ENCODE data around the gene LAT. TPM values are rescaled to one million over a fixed set of nuclear protein-coding genes. Genes with fewer than 3 reads are reported as not detected.

Gene LAT
- total and polyA plus RNA-seq, 2 donors (not counting 3 experiments of a cell fraction or from before 2014, with no cell fraction given), result 4.5 to 5.9 TPM

GRCh38 chr16:28975158-28975599 is 9.7 kb upstream of the LAT start:
- BruUV-seq (replicated peaks), result no TSS peak
- ChIA-PET CTCF (no interaction called here), POLR2A (no interaction called here)
- Histone ChIP-seq H3K4me1 (ENCODE audit: control insufficient read depth, extremely low read depth, insufficient read depth, low read length) (peaks cover 7% of the 10 kb centered on the region), H3K36me3 (ENCODE audit: control insufficient read depth in 2 of 2, extremely low read depth in 1 of 2, insufficient read depth in 2 of 2, low read length in 2 of 2) (peaks cover 0 to 9% of the 10 kb centered on the region in 2 experiments), H3K4me2 (ENCODE audit: insufficient read depth, low read length) (peak overlapping the region; percentile 18), H3K9ac (replicated peaks; ENCODE audit: extremely low read depth, insufficient read depth, low read length) (peak overlapping the region; percentile 99), H3K79me2 (ENCODE audit: control insufficient read depth, insufficient read depth, low read length) (peaks cover 15% of the 10 kb centered on the region), H3K9me3 (replicated peaks; ENCODE audit: control insufficient read depth, insufficient read depth, low read length) (no peaks in the 10 kb centered on the region), H3K27ac (ENCODE audit: insufficient read depth, low read depth, low read length) (no peak overlapping the region), H2AFZ (ENCODE audit: low read depth, low read length) (peak overlapping the region; percentile 80), H4K20me1 (replicated peaks; ENCODE audit: control insufficient read depth, extremely low read depth, insufficient read depth, low read length) (no peaks in the 10 kb centered on the region), H3K27me3 (ENCODE audit: control insufficient read depth in 2 of 2, insufficient read depth in 2 of 2, low read length in 2 of 2) (no peaks in the 10 kb centered on the region), H3K9me1 (replicated peaks; ENCODE audit: control insufficient read depth, extremely low read depth, insufficient read depth, low read length) (no peaks in the 10 kb centered on the region), H3K4me3 (replicated peaks in 1 of 3; ENCODE audit: insufficient read depth in 1 of 3, low read depth in 1 of 3, low read length in 3 of 3) (peak overlapping the region; percentile 31 to 100 (median 84))
- DNase-seq (ENCODE audit: low read depth, low spot score) (no peak), FAIRE-seq (no peak)
- intact Hi-C loops (cut with micrococcal nuclease), result loop anchor here (2.0 kb wide), 1 partner anchor 24 kb away; the partner anchor contains the start of gene NFATC2IP
- dilution Hi-C loops (cut with MboI; ENCODE audit: extremely low pct_ligation_motif_present, low sequenced_read_pairs), result no loop called here
- TF ChIP-seq MYC (IDR thresholded peaks at IDR 0.05; ENCODE audit: low read depth, low read length) (no peak), FOS (IDR thresholded peaks at IDR 0.05; ENCODE audit: borderline replicate concordance, insufficient read depth, low read length) (no peak), POLR2AphosphoS5 (IDR thresholded peaks at IDR 0.05; ENCODE audit: insufficient read depth, low read depth, low read length) (no peak), GATA2 (IDR thresholded peaks at IDR 0.05; ENCODE audit: insufficient read depth, insufficient read length, low read depth, low read length) (no peak), JUN (IDR thresholded peaks at IDR 0.05; ENCODE audit: borderline replicate concordance, insufficient read depth, insufficient read length, low read depth) (no peak), CTCF (IDR thresholded peaks at IDR 0.05; ENCODE audit: extremely low read depth in 1 of 2, insufficient read depth in 1 of 2, low read depth in 1 of 2, low read length in 2 of 2) (no peak), POLR2A (IDR thresholded peaks at IDR 0.05; ENCODE audit: low read depth, low read length) (no peak), EZH2 (IDR thresholded peaks at IDR 0.05; ENCODE audit: borderline replicate concordance, low read depth, low read length, severe bottlenecking) (no peak)
- TF ChIP-seq, protein P1, sequence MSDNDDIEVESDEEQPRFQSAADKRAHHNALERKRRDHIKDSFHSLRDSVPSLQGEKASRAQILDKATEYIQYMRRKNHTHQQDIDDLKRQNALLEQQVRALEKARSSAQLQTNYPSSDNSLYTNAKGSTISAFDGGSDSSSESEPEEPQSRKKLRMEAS (IDR thresholded peaks at IDR 0.05; ENCODE audit: insufficient read depth, insufficient read length), result no peak
